SK-N-SH (cell line): ENCODE measurements around the gene CLEC3A. TPM values are rescaled to one million over a fixed set of nuclear protein-coding genes. Genes with fewer than 3 reads are reported as not detected.

Experiments
- CTCF ChIA-PET: fragments of 300-600, 350-600 bp; formaldehyde crosslinking; extraction: SDS; loops from one replicate; lab custom pipeline; 2021; lab: Yijun Ruan, JAX
- POLR2A ChIA-PET: fragments of 350-600 bp; sonication (Branson Sonifier 250); formaldehyde crosslinking; extraction: SDS; loops from one replicate; lab custom pipeline; 2020; ENCODE audit warnings: antibody characterized with exemption, inconsistent platforms; lab: Yijun Ruan, JAX
- DNase-seq: peaks from one replicate; pipeline ENCODE4 v3.0.0; 2012
- H2AFZ ChIP-seq: fragments of 200-600 bp; sonication (generic); 2 replicates; pipeline ENCODE4 v1.8.1; 2016; ENCODE audit warnings: antibody characterized with exemption, mild to moderate bottlenecking, low read depth
- H3F3A ChIP-seq: fragments of 200-600 bp; sonication (generic); replicated peaks from 2 replicates; pipeline ENCODE3; 2016; ENCODE audit warnings: antibody characterized with exemption, mild to moderate bottlenecking; ENCODE audit not compliant: insufficient read depth
- H3K27ac ChIP-seq, 2 experiments: fragments of 200-500 bp in 1 of 2; fragments of 200-600 bp in 1 of 2; sonication (Bioruptor generic) in 1 of 2; sonication (generic), shearing (Covaris generic) in 1 of 2; 2 replicates each; pipeline versions ENCODE4 v1.5.1 to v1.6.1; 2014 to 2016; ENCODE audit warnings: low read depth in 2 of 2, inconsistent platforms in 1 of 2, low read length in 1 of 2, mild to moderate bottlenecking in 1 of 2, mixed read lengths in 1 of 2
- H3K27me3 ChIP-seq: fragments of 200-600 bp; sonication (generic), shearing (Covaris generic); 2 replicates; pipeline ENCODE4 v1.6.1; 2016; ENCODE audit warnings: mixed run types; ENCODE audit not compliant: insufficient read depth
- H3K36me3 ChIP-seq, 2 experiments: fragments of 200-500 bp in 1 of 2; fragments of 200-600 bp in 1 of 2; sonication (Bioruptor generic) in 1 of 2; sonication (generic) in 1 of 2; replicated peaks in 1 of 2; 2 replicates each; pipeline versions ENCODE3 to v1.5.1; 2014 to 2016; ENCODE audit warnings: low read length in 1 of 2, mild to moderate bottlenecking in 1 of 2; ENCODE audit not compliant: insufficient read depth in 2 of 2, control insufficient read depth in 1 of 2
- H3K4me1 ChIP-seq, 2 experiments: fragments of 200-500 bp in 1 of 2; fragments of 200-600 bp in 1 of 2; sonication (Bioruptor generic) in 1 of 2; sonication (generic), shearing (Covaris generic) in 1 of 2; 2 replicates each; pipeline versions ENCODE4 v1.5.1 to v1.6.1; 2014 to 2016; ENCODE audit warnings: low read depth in 1 of 2, low read length in 1 of 2, mixed run types in 1 of 2; ENCODE audit not compliant: insufficient read depth in 2 of 2, control insufficient read depth in 1 of 2
- H3K4me2 ChIP-seq: fragments of 200-600 bp; sonication (generic), shearing (Covaris generic); 2 replicates; pipeline ENCODE4 v1.6.1; 2017; ENCODE audit warnings: mixed run types
- H3K4me3 ChIP-seq, 2 experiments: fragments of 200-500 bp in 1 of 2; fragments of 200-600 bp in 1 of 2; sonication (Bioruptor generic) in 1 of 2; sonication (generic), shearing (Covaris generic) in 1 of 2; 2 replicates each; pipeline versions ENCODE4 v1.5.1 to v1.8.1; 2014 to 2016; ENCODE audit warnings: low read depth in 2 of 2, inconsistent platforms in 1 of 2, low read length in 1 of 2, mild to moderate bottlenecking in 1 of 2, mixed read lengths in 1 of 2, moderate library complexity in 1 of 2
- H3K79me2 ChIP-seq: fragments of 200-600 bp; sonication (generic); 2 replicates; pipeline ENCODE4 v1.8.1; 2017; ENCODE audit warnings: mild to moderate bottlenecking; ENCODE audit not compliant: insufficient read depth
- H3K9ac ChIP-seq: fragments of 200-600 bp; sonication (generic); 2 replicates; pipeline ENCODE4 v1.6.1; 2017; ENCODE audit warnings: mixed run types
- H3K9me2 ChIP-seq: fragments of 200-600 bp; sonication (generic); 2 replicates; pipeline ENCODE4 v1.6.1; 2017; ENCODE audit warnings: mixed run types
- H3K9me3 ChIP-seq: fragments of 200-600 bp; sonication (generic); 2 replicates; pipeline ENCODE4 v1.6.1; 2017; ENCODE audit warnings: mixed run types, mild to moderate bottlenecking, moderate library complexity
- H4K20me1 ChIP-seq: fragments of 200-600 bp; sonication (generic); 2 replicates; pipeline ENCODE4 v1.6.1; 2017; ENCODE audit warnings: mild to moderate bottlenecking, mixed run types; ENCODE audit not compliant: insufficient read depth
- CTCF ChIP-seq: fragments of 200-600 bp; sonication (generic); IDR thresholded peaks from 2 replicates; pipeline ENCODE4 v1.6.1; 2017; ENCODE audit warnings: antibody characterized with exemption, mild to moderate bottlenecking, moderate library complexity
- EP300 ChIP-seq, 2 experiments: IDR thresholded peaks; 2 replicates each; pipeline versions ENCODE4 v1.4.0 to v1.6.1; 2012; ENCODE audit warnings: borderline replicate concordance in 1 of 2, low read depth in 1 of 2, low read length in 1 of 2
- EZH2phosphoT487 ChIP-seq: fragments of 200-600 bp; sonication (generic); IDR thresholded peaks from 2 replicates; pipeline ENCODE4 v1.6.1; 2017; ENCODE audit warnings: low read depth, mixed run types, mild to moderate bottlenecking, antibody characterized with exemption, moderate library complexity, borderline replicate concordance
- FOSL2 ChIP-seq: IDR thresholded peaks from 2 replicates; pipeline ENCODE4 v1.4.0; 2012; ENCODE audit warnings: low read depth, mild to moderate bottlenecking, moderate library complexity, borderline replicate concordance
- FOXM1 ChIP-seq: IDR thresholded peaks from 2 replicates; pipeline ENCODE4 v1.4.0; 2012; ENCODE audit warnings: low read depth, mild to moderate bottlenecking
- GABPA ChIP-seq: IDR thresholded peaks from 2 replicates; pipeline ENCODE4 v1.4.0; 2012; ENCODE audit warnings: low read depth, mild to moderate bottlenecking
- GATA2 ChIP-seq: sonication (generic); formaldehyde crosslinking; IDR thresholded peaks from 2 replicates; pipeline ENCODE4 v1.5.0; 2020; ENCODE audit warnings: mild to moderate bottlenecking, missing genetic modification reagents
- IRF3 ChIP-seq: fragments of 150-350 bp; IDR thresholded peaks from 2 replicates; pipeline ENCODE4 v1.6.1; 2016; ENCODE audit warnings: mild to moderate bottlenecking, low read depth, low read length
- MAX ChIP-seq: IDR thresholded peaks from 2 replicates; pipeline ENCODE4 v1.4.0; 2012; ENCODE audit warnings: low read depth
- MEF2A ChIP-seq: IDR thresholded peaks from 2 replicates; pipeline ENCODE4 v1.4.0; 2012; ENCODE audit warnings: low read depth, borderline replicate concordance
- NFIC ChIP-seq: IDR thresholded peaks from 2 replicates; pipeline ENCODE4 v1.4.0; 2012; ENCODE audit warnings: borderline replicate concordance
- NRF1 ChIP-seq: IDR thresholded peaks from 2 replicates; pipeline ENCODE4 v1.6.1; 2012; ENCODE audit warnings: low read depth, mild to moderate bottlenecking, low read length
- POLR2AphosphoS5 ChIP-seq: IDR thresholded peaks from 2 replicates; pipeline ENCODE4 v1.6.1; 2012; ENCODE audit warnings: low read depth, low read length
- RAD21 ChIP-seq: IDR thresholded peaks from 2 replicates; pipeline ENCODE4 v1.6.1; 2012; ENCODE audit warnings: mild to moderate bottlenecking, low read length
- RCOR1 ChIP-seq: fragments of 150-350 bp; IDR thresholded peaks from 2 replicates; pipeline ENCODE4 v1.6.1; 2017; ENCODE audit warnings: antibody characterized with exemption, low read length
- REST ChIP-seq: IDR thresholded peaks from 2 replicates; pipeline ENCODE4 v1.6.1; 2012; ENCODE audit warnings: mild to moderate bottlenecking, low read depth, low read length, moderate library complexity
- RFX5 ChIP-seq: IDR thresholded peaks from 2 replicates; pipeline ENCODE4 v1.6.1; 2012; ENCODE audit warnings: mild to moderate bottlenecking, improper control_type of control experiment, low read length
- RXRA ChIP-seq: IDR thresholded peaks from 2 replicates; pipeline ENCODE4 v1.4.0; 2012; ENCODE audit warnings: low read depth, mild to moderate bottlenecking, borderline replicate concordance
- SIN3A ChIP-seq: IDR thresholded peaks from 2 replicates; pipeline ENCODE4 v1.6.1; 2012; ENCODE audit warnings: low read depth, mild to moderate bottlenecking, low read length, moderate library complexity, borderline replicate concordance
- SMC3 ChIP-seq: IDR thresholded peaks from 2 replicates; pipeline ENCODE4 v1.6.1; 2012; ENCODE audit warnings: low read depth, low read length, improper control_type of control experiment
- TAF1 ChIP-seq: IDR thresholded peaks from 2 replicates; pipeline ENCODE4 v1.6.1; 2012; ENCODE audit warnings: low read depth, mild to moderate bottlenecking, low read length, moderate library complexity, borderline replicate concordance
- TCF12 ChIP-seq: IDR thresholded peaks from 2 replicates; pipeline ENCODE4 v1.4.0; 2012
- TEAD4 ChIP-seq: IDR thresholded peaks from 2 replicates; pipeline ENCODE4 v1.4.0; 2012; ENCODE audit warnings: mild to moderate bottlenecking, borderline replicate concordance; ENCODE audit not compliant: insufficient read depth
- YY1 ChIP-seq: IDR thresholded peaks from 2 replicates; pipeline ENCODE4 v1.4.0; 2012; ENCODE audit warnings: low read depth, mild to moderate bottlenecking
- WGBS: methylation state at CpG from one replicate; pipeline ENCODE4 v1.1.6; 2017; ENCODE audit warnings: low lambda C conversion rate; 5-methylcytosine and 5-hydroxymethylcytosine counted together
- polyA plus RNA-seq, 3 experiments: library from polyadenylated mRNA; depleted of rRNA; stranded (reverse); fragments of >200 nt; gene quantifications; 2 replicates each; pipeline ENCODE4 v1.2.3, GENCODE V29; 2012
- TF ChIP-seq, protein P1 (sequence below): IDR thresholded peaks from 2 replicates; pipeline ENCODE4 v1.4.0; 2012; ENCODE audit warnings: low read depth, borderline replicate concordance

The CLEC3A gene
- polyA plus RNA-seq, 1 of the 3 experiments (the other 2 are of a cell fraction): 0.03 TPM

DNA sequence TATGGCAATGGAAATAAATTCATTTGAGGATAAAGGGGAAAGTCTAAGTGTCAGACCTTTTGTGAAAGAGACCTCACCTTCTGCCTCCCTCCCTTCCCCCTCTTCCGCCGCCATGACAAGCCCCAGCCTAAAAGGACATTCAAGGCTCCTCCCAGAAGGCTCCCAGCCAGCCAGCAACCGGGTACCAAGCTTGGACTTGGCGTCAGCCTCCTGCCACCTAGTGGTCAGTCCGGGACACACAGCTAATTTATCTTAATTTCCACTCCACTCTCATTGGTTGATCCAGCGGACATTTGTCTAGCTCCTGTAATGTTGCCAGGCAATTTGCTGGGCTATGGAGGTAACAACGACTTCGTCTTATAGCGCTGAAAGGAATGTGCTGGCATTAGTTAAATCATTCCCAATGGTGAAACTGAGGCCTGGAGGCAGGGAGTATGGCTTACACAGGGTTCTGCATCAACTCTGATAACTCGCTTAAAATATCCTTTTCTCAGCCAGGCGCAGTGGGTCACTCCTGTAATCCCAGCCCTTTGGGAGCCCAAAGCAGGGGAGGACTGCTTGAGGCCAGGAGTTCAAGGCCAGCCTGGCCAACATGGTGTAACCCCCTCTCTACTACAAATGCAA lies 19.3 kb upstream of the CLEC3A start:
- peak; percentile 85 for DNase-seq
- H3K9me2 ChIP-seq: no peaks in the 10 kb centered on the region
- no peaks in the 10 kb centered on the region for H4K20me1 ChIP-seq
- no peaks in the 10 kb centered on the region for H3K36me3 ChIP-seq
- WGBS: 15% methylated on average over 11 of the region's 11 CpGs
- no peak overlapping the region for H3K27ac ChIP-seq
- peak overlapping the region; percentile 39; the same call in 1 of the 2 replicates for H3K4me2 ChIP-seq
- ChIA-PET CTCF (interaction anchor here (0.6 to 4.0 kb wide), 42 partner anchors 8 to 775 kb away, joined by 3 to 28 read pairs (median 4); partner anchors contain the start of genes VAT1L and WWOX), POLR2A (interaction anchor here (0.6 kb wide), 1 partner anchor 429 kb away, joined by 3 read pairs; no protein-coding TSS in a partner anchor)
- H3K4me3 ChIP-seq: peak overlapping the region in 1 of 2 experiments; percentile 14; a peak in 1 of 4 replicates
- no peaks in the 10 kb centered on the region for H3K9me3 ChIP-seq
- no peaks in the 10 kb centered on the region; a peak in 1 of 4 replicates for H3K4me1 ChIP-seq
- H3K79me2 ChIP-seq: no peaks in the 10 kb centered on the region
- H2AFZ ChIP-seq: peak overlapping the region; percentile 79
- no peaks in the 10 kb centered on the region for H3F3A ChIP-seq
- no peaks in the 10 kb centered on the region for H3K27me3 ChIP-seq
- no peak overlapping the region for H3K9ac ChIP-seq
- TF ChIP-seq SIN3A (no peak), RXRA (no peak), TEAD4 (no peak), TAF1 (0 out of 2 replicates have a peak, but pooled peaks have one; percentile 32), EP300 (IDR thresholded peaks at IDR 0.05; ENCODE audit: borderline replicate concordance in 1 of 2, low read depth in 1 of 2, low read length in 1 of 2) (peak in 1 of 2 experiments; percentile 44; a peak in 1 of 4 replicates), RCOR1 (no peak), CTCF (peak; percentile 92), FOSL2 (no peak), POLR2AphosphoS5 (no peak), NRF1 (no peak), YY1 (peak; percentile 78), TCF12 (no peak), FOXM1 (no peak), MAX (no peak), IRF3 (no peak; the same call in 1 of the 2 replicates), GABPA (no peak), REST (no peak), RAD21 (peak; percentile 86), MEF2A (no peak), SMC3 (peak; percentile 81), GATA2 (CRISPR knock-in tag) (no peak), NFIC (peak; percentile 37; the same call in 1 of the 2 replicates), EZH2phosphoT487 (no peak), RFX5 (peak; percentile 87)
- TF ChIP-seq, protein P1, sequence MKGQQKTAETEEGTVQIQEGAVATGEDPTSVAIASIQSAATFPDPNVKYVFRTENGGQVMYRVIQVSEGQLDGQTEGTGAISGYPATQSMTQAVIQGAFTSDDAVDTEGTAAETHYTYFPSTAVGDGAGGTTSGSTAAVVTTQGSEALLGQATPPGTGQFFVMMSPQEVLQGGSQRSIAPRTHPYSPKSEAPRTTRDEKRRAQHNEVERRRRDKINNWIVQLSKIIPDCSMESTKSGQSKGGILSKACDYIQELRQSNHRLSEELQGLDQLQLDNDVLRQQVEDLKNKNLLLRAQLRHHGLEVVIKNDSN: no peak
